ENCODE results near the gene OGFRL1.
"Not testable (repeated sequence)": the region's sequence is repeated elsewhere in the genome, so short reads cannot be mapped to it uniquely, and the experiment has no call there.

The OGFRL1 gene

DNA sequence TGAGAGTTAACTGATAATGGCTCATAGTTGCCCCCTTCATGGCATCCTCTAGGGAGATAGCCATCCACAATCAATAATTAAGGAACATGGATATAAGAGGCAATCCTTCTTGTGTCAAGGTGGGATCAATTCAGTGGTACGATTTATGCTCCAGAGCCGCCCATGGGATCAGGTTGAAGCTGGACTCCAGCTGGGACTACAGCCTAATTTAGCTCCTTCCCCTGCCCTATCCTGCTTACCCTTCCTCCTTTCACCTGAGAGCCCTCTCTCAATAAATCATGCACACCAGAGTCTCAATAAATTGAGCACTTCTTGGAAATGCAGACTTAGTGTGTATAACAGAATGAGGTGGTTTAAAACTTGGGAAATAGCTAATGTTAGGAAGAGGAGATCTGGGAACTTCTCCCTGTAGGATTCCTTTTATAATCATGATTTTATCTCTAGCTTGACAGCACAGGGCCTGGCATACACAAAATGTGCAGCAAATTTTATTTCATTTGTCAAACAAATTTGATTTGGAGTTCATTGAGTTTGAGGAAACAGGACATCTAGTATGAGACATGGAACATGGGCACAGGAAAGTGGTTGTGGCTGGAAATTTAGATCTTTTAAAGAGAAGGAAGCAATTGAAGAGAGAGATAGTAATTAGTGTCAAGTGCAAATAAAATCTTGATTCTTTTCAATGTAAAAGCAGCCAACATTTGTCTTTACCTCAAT lies 28.6 kb upstream of the OGFRL1 start:
- no peak for DNase-seq (ENCODE audit: low read depth, low spot score)
- TF ChIP-seq, protein P1, sequence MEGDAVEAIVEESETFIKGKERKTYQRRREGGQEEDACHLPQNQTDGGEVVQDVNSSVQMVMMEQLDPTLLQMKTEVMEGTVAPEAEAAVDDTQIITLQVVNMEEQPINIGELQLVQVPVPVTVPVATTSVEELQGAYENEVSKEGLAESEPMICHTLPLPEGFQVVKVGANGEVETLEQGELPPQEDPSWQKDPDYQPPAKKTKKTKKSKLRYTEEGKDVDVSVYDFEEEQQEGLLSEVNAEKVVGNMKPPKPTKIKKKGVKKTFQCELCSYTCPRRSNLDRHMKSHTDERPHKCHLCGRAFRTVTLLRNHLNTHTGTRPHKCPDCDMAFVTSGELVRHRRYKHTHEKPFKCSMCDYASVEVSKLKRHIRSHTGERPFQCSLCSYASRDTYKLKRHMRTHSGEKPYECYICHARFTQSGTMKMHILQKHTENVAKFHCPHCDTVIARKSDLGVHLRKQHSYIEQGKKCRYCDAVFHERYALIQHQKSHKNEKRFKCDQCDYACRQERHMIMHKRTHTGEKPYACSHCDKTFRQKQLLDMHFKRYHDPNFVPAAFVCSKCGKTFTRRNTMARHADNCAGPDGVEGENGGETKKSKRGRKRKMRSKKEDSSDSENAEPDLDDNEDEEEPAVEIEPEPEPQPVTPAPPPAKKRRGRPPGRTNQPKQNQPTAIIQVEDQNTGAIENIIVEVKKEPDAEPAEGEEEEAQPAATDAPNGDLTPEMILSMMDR (IDR thresholded peaks at IDR 0.05; ENCODE audit: insufficient read depth, low read length, missing control alignments), result no peak
- CTCF ChIA-PET, result no interaction called here
- POLR2A ChIA-PET, result no interaction called here
- H3K4me3 ChIP-seq (ENCODE audit: low read depth, low read length), result no peak overlapping the region

DNA sequence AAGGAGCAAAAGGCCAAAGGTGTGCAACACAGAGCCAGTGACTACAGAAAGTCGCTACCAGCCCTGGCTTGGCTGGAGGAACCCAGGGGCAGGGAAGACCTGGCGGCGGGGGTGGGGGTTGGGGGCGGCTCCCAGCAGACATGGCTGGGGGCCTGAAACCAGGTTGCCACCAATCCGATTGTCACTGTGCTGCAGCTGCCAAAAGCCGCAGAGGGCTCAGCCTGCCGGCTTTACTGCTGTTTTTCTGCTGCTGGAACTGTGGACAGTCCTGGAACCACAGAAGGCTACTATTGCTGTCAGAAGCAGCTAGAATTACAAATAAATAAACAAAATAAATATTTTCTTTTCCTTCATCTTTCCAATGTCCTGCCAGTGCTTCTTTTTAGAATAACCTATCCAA lies 25.7 kb upstream of the OGFRL1 start:
- TF ChIP-seq, protein P1 (IDR thresholded peaks at IDR 0.05; ENCODE audit: insufficient read depth, low read length, missing control alignments), result no peak
- ChIA-PET CTCF (no interaction called here), POLR2A (no interaction called here)
- no peak overlapping the region for H3K4me3 ChIP-seq (ENCODE audit: low read depth, low read length)
- DNase-seq (ENCODE audit: low read depth, low spot score), result no peak

DNA sequence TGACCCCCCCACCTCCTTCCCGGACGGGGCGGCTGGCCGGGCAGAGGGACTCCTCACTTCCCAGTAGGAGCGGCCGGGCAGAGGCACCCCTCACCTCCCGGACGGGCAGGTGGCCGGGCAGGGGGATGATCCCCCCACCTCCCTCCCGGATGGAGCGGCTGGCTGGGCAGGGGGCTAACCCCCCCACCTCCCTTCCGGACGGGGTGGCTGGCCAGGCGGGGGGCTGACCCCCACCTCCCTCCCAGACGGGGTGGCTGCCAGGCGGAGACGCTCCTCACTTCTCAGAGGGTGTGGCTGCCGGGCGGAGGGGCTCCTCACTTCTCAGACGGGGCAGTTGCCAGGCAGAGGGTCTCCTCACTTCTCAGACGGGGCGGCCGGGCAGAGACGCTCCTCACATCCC lies 22.2 kb upstream of the OGFRL1 start:
- DNase-seq (ENCODE audit: low read depth, low spot score); POLR2A ChIA-PET; CTCF ChIA-PET; H3K4me3 ChIP-seq (ENCODE audit: low read depth, low read length): not testable (repeated sequence)

DNA sequence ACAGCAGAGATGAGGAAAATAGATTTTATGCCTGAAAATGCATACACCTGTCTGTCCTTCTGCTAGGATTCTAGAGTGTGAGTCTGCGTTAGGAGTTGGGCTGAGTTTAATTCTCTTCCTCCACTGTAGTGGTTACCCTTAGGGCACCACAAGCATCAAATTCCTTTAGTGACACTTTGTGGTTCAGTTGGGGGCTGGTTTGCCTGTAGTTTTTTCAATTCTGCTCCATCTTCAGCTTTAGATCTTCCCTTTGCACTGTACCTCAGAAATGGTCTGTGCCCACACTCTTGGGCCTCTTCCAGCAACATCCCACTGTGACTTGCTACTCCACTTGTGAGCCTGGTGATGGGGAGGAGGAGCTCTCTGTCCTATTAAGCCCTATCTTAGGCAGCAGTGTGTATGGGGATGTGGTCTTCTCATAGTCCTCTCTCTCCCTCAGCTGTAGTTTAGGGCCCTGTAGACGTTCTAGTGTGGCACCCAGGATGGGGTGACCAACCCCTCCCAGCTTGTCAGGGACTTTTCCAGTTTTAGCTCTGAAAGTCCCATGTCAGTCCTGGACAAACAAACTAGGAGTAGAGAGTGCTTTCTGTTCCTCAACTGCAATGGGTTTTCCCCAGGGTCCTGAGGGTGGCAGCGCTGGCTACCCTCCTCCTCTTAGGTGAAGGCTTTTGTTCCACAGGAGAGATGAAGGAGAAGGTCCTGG lies 19.7 kb upstream of the OGFRL1 start:
- no peak for DNase-seq (ENCODE audit: low read depth, low spot score)
- TF ChIP-seq, protein P1 (IDR thresholded peaks at IDR 0.05; ENCODE audit: insufficient read depth, low read length, missing control alignments), result no peak
- CTCF ChIA-PET, result interaction anchor here (1.0 kb wide), 1 partner anchor 13 kb away, joined by 5 read pairs; no protein-coding TSS in a partner anchor
- POLR2A ChIA-PET, result no interaction called here
- no peak overlapping the region for H3K4me3 ChIP-seq (ENCODE audit: low read depth, low read length)

DNA sequence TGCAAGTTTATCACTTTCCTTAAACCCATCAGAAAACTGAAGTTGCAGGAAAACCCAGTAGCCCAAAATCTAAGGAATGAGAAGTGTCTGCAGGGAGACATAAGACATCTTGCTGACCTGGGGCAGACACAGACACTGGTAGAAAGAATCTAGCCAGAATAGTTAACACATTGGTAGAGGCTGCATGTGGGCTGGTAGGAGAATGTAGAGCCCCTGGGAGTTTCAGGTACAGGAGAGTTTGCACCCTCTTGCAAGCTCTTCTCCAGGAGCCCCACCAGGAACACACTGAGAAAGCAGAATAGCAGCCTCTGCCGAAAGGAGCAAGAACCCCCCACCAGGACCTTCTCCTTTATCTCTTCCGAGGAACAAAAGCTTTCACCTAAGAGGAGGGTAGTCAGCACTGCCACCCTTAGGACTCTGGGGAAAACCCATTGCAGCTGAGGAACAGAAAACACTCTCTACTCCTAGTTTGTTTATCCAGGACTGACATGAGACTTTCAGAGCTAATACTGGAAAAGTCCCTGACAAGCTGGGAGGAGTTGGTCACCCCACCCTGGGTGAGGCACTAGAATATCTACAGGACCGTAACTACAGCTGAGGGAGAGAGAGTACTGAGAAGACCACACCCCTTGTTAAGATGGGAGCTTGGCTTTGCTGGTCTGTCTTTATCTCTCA lies 10.5 kb upstream of the OGFRL1 start:
- TF ChIP-seq, protein P1 (IDR thresholded peaks at IDR 0.05; ENCODE audit: insufficient read depth, low read length, missing control alignments), result no peak
- POLR2A ChIA-PET, result interaction anchor here (1.6 kb wide), 1 partner anchor 10 kb away, joined by 6 read pairs; the partner anchor contains the start of gene OGFRL1
- H3K4me3 ChIP-seq (ENCODE audit: low read depth, low read length), result no peak overlapping the region
- DNase-seq (ENCODE audit: low read depth, low spot score), result no peak
- CTCF ChIA-PET, result interaction anchor here (1.3 kb wide), 1 partner anchor 10 kb away, joined by 3 read pairs; the partner anchor contains the start of gene OGFRL1

DNA sequence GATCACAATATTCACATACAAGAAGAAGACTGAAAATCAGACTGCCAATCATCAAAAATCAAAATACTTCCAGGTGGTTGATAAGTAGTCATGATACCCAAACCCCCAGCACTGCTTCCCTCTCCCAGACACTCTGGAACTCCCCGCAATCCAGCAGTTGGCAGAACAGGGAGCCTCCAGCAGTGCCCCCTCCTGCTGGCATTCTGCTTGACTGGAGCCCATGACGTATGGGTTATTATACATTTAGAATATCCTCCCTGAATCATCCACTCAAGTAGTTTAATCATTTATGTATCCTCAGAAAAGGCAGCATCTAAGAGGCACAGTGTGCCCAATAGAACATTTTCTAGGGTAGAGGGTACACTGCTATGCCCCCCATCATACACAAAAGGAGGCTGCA lies 9.3 kb upstream of the OGFRL1 start:
- TF ChIP-seq, protein P1 (IDR thresholded peaks at IDR 0.05; ENCODE audit: insufficient read depth, low read length, missing control alignments), result no peak
- CTCF ChIA-PET, result no interaction called here
- DNase-seq (ENCODE audit: low read depth, low spot score), result no peak
- POLR2A ChIA-PET, result no interaction called here
- no peak overlapping the region for H3K4me3 ChIP-seq (ENCODE audit: low read depth, low read length)

Measured in AG04449 (cell line).